ENCODE data around the gene TCF12. TPM values are rescaled to one million over a fixed set of nuclear protein-coding genes. Genes with fewer than 3 reads are reported as not detected.
"Not testable (repeated sequence)": the region's sequence is repeated elsewhere in the genome, so short reads cannot be mapped to it uniquely, and the experiment has no call there.

TCF12 gene
- total RNA-seq, 2 experiments from 2014 or later, result 76.4 to 78.1 TPM

- DNase-seq (no peak), ATAC-seq (ENCODE audit: low read depth) (no peak)
- H3K27me3 Mint-ChIP-seq, result no peaks in the 10 kb centered on the region
- H3K36me3 Mint-ChIP-seq, result peaks cover 25% of the 10 kb centered on the region
- H3K9me3 Mint-ChIP-seq, result peaks cover 4% of the 10 kb centered on the region
- peak overlapping the region; percentile 82 for H3K4me3 Mint-ChIP-seq
- POLR2A ChIA-PET, result interaction anchor here (0.6 to 3.2 kb wide), 2 partner anchors 34 to 187 kb away, joined by 3 to 31 read pairs; partner anchors contain the start of gene ZNF280D
- peak overlapping the region; percentile 42 for H3K27ac Mint-ChIP-seq
- H3K4me1 Mint-ChIP-seq, result peaks cover 31% of the 10 kb centered on the region
These were observed 1.9 kb downstream of the TCF12 start for GRCh38 chr15:56920367-56920627.

- Mint-ChIP-seq H3K9me3 (no peaks in the 10 kb centered on the region), H3K27ac (no peak overlapping the region), H3K36me3 (peaks cover 37% of the 10 kb centered on the region), H3K27me3 (no peaks in the 10 kb centered on the region), H3K4me1 (peaks cover 24% of the 10 kb centered on the region), H3K4me3 (no peak overlapping the region)
- POLR2A ChIA-PET, result no interaction called here
- DNase-seq, result no peak
- no peak for ATAC-seq (ENCODE audit: low read depth)
These were observed 4.7 kb downstream of the TCF12 start for GRCh38 chr15:56923174-56923591.

- H3K4me1 Mint-ChIP-seq, result peaks cover 30% of the 10 kb centered on the region
- ATAC-seq (ENCODE audit: low read depth) (no peak), DNase-seq (no peak)
- peaks cover 54% of the 10 kb centered on the region for H3K36me3 Mint-ChIP-seq
- H3K9me3 Mint-ChIP-seq, result no peaks in the 10 kb centered on the region
- no peaks in the 10 kb centered on the region for H3K27me3 Mint-ChIP-seq
- no peak overlapping the region for H3K27ac Mint-ChIP-seq
- no peak overlapping the region for H3K4me3 Mint-ChIP-seq
- POLR2A ChIA-PET, result no interaction called here
These were observed 9.4 kb downstream of the TCF12 start for GRCh38 chr15:56927816-56928215.

GRCh38 chr15:56929399-56929798 is 11.0 kb downstream of the TCF12 start:
- Mint-ChIP-seq H3K9me3 (no peaks in the 10 kb centered on the region), H3K4me3 (no peak overlapping the region), H3K27ac (no peak overlapping the region), H3K27me3 (no peaks in the 10 kb centered on the region), H3K4me1 (peaks cover 23% of the 10 kb centered on the region), H3K36me3 (peaks cover 49% of the 10 kb centered on the region)
- DNase-seq, result no peak
- ATAC-seq (ENCODE audit: low read depth), result no peak
- POLR2A ChIA-PET, result no interaction called here

GRCh38 chr15:56929933-56930332 is 11.5 kb downstream of the TCF12 start:
- Mint-ChIP-seq H3K27ac (no peak overlapping the region), H3K9me3 (peaks cover 1% of the 10 kb centered on the region), H3K36me3 (peaks cover 52% of the 10 kb centered on the region), H3K4me3 (no peak overlapping the region), H3K27me3 (no peaks in the 10 kb centered on the region), H3K4me1 (peaks cover 25% of the 10 kb centered on the region)
- DNase-seq (no peak), ATAC-seq (ENCODE audit: low read depth) (no peak)
- POLR2A ChIA-PET, result no interaction called here

- ATAC-seq (ENCODE audit: low read depth), result no peak
- Mint-ChIP-seq H3K4me1 (peaks cover 23% of the 10 kb centered on the region), H3K36me3 (peaks cover 55% of the 10 kb centered on the region), H3K27me3 (no peaks in the 10 kb centered on the region), H3K4me3 (no peak overlapping the region), H3K9me3 (peaks cover 1% of the 10 kb centered on the region), H3K27ac (no peak overlapping the region)
- no peak for DNase-seq
- POLR2A ChIA-PET, result interaction anchor here (0.5 kb wide), 1 partner anchor 776 kb away, joined by 3 read pairs; the partner anchor contains the start of gene POLR2M
These were observed 12.3 kb downstream of the TCF12 start for GRCh38 chr15:56930669-56931313.

- DNase-seq (no peak), ATAC-seq (ENCODE audit: low read depth) (no peak)
- no peaks in the 10 kb centered on the region for H3K27me3 Mint-ChIP-seq
- POLR2A ChIA-PET, result interaction anchor here (1.2 kb wide), 1 partner anchor 14 kb away, joined by 3 read pairs; the partner anchor contains the start of gene TCF12
- H3K27ac Mint-ChIP-seq, result no peak overlapping the region
- peaks cover 58% of the 10 kb centered on the region for H3K36me3 Mint-ChIP-seq
- peaks cover 7% of the 10 kb centered on the region for H3K9me3 Mint-ChIP-seq
- H3K4me3 Mint-ChIP-seq, result no peak overlapping the region
- H3K4me1 Mint-ChIP-seq, result peaks cover 23% of the 10 kb centered on the region
These were observed 13.4 kb downstream of the TCF12 start for GRCh38 chr15:56931639-56932508.

GRCh38 chr15:56932509-56932868 is 14.0 kb downstream of the TCF12 start:
- Mint-ChIP-seq H3K4me1 (peaks cover 25% of the 10 kb centered on the region), H3K36me3 (peaks cover 60% of the 10 kb centered on the region)
- not testable (repeated sequence) for H3K27ac Mint-ChIP-seq; H3K4me3 Mint-ChIP-seq; DNase-seq; ATAC-seq (ENCODE audit: low read depth); H3K27me3 Mint-ChIP-seq; H3K9me3 Mint-ChIP-seq
- POLR2A ChIA-PET, result interaction anchor here (1.2 kb wide), 1 partner anchor 14 kb away, joined by 3 read pairs; the partner anchor contains the start of gene TCF12

GRCh38 chr15:56933410-56933809 is 15.0 kb downstream of the TCF12 start:
- H3K4me3 Mint-ChIP-seq, result no peak overlapping the region
- DNase-seq, result no peak
- peaks cover 22% of the 10 kb centered on the region for H3K4me1 Mint-ChIP-seq
- H3K27ac Mint-ChIP-seq, result no peak overlapping the region
- POLR2A ChIA-PET, result no interaction called here
- no peak for ATAC-seq (ENCODE audit: low read depth)
- peaks cover 9% of the 10 kb centered on the region for H3K9me3 Mint-ChIP-seq
- peaks cover 58% of the 10 kb centered on the region for H3K36me3 Mint-ChIP-seq
- no peaks in the 10 kb centered on the region for H3K27me3 Mint-ChIP-seq

- POLR2A ChIA-PET, result no interaction called here
- no peak for ATAC-seq (ENCODE audit: low read depth)
- H3K4me1 Mint-ChIP-seq, result peaks cover 22% of the 10 kb centered on the region
These were observed 15.4 kb downstream of the TCF12 start for GRCh38 chr15:56933811-56934210.

GRCh38 chr15:56934269-56934668 is 15.8 kb downstream of the TCF12 start:
- peaks cover 9% of the 10 kb centered on the region for H3K9me3 Mint-ChIP-seq
- ATAC-seq (ENCODE audit: low read depth) (no peak), DNase-seq (no peak)
- H3K36me3 Mint-ChIP-seq, result peaks cover 60% of the 10 kb centered on the region
- H3K27ac Mint-ChIP-seq, result no peak overlapping the region
- no peak overlapping the region for H3K4me3 Mint-ChIP-seq
- H3K27me3 Mint-ChIP-seq, result no peaks in the 10 kb centered on the region
- peaks cover 22% of the 10 kb centered on the region for H3K4me1 Mint-ChIP-seq
- POLR2A ChIA-PET, result interaction anchor here (0.8 kb wide), 1 partner anchor 9 kb away, joined by 3 read pairs; no protein-coding TSS in a partner anchor

More at GRCh38 chr15:56933811-56934210, 15.4 kb downstream of the TCF12 start:
- DNase-seq, result no peak
- H3K4me3 Mint-ChIP-seq, result no peak overlapping the region
- peaks cover 60% of the 10 kb centered on the region for H3K36me3 Mint-ChIP-seq
- H3K9me3 Mint-ChIP-seq, result peaks cover 9% of the 10 kb centered on the region
- no peak overlapping the region for H3K27ac Mint-ChIP-seq
- H3K27me3 Mint-ChIP-seq, result no peaks in the 10 kb centered on the region

- Mint-ChIP-seq H3K9me3 (peaks cover 9% of the 10 kb centered on the region), H3K27me3 (no peaks in the 10 kb centered on the region), H3K4me1 (peaks cover 9% of the 10 kb centered on the region), H3K36me3 (peaks cover 46% of the 10 kb centered on the region), H3K4me3 (no peak overlapping the region), H3K27ac (no peak overlapping the region)
- POLR2A ChIA-PET, result no interaction called here
- no peak for DNase-seq
- no peak for ATAC-seq (ENCODE audit: low read depth)
These were observed 18.5 kb downstream of the TCF12 start for GRCh38 chr15:56936929-56937328.

- peaks cover 39% of the 10 kb centered on the region for H3K36me3 Mint-ChIP-seq
- peaks cover 4% of the 10 kb centered on the region for H3K4me1 Mint-ChIP-seq
- H3K9me3 Mint-ChIP-seq, result peaks cover 9% of the 10 kb centered on the region
- POLR2A ChIA-PET, result no interaction called here
- no peak overlapping the region for H3K4me3 Mint-ChIP-seq
- no peak overlapping the region for H3K27ac Mint-ChIP-seq
- no peak for ATAC-seq (ENCODE audit: low read depth)
- no peaks in the 10 kb centered on the region for H3K27me3 Mint-ChIP-seq
- DNase-seq, result no peak
These were observed 20.8 kb downstream of the TCF12 start for GRCh38 chr15:56939257-56939656.

- Mint-ChIP-seq H3K27me3 (no peaks in the 10 kb centered on the region), H3K27ac (no peak overlapping the region), H3K4me3 (no peak overlapping the region), H3K9me3 (peaks cover 8% of the 10 kb centered on the region), H3K36me3 (peaks cover 34% of the 10 kb centered on the region), H3K4me1 (peaks cover 1% of the 10 kb centered on the region)
- POLR2A ChIA-PET, result no interaction called here
- ATAC-seq (ENCODE audit: low read depth), result no peak
- DNase-seq, result no peak
These were observed 21.9 kb downstream of the TCF12 start for GRCh38 chr15:56940388-56940787.

All from activated naive CD8-positive, alpha-beta T cell treated with anti-CD3 and anti-CD28 coated beads, Interleukin-2, amount 10 ng/mL, durations not matched to agents 7 days and 5 days (primary cell).